CD14-positive monocyte (primary cell): ENCODE data around the gene RFNG. TPM values are rescaled to one million over a fixed set of nuclear protein-coding genes. Genes with fewer than 3 reads are reported as not detected.

Experiments used
- DNase-seq, 3 donors: peaks; one replicate each; pipeline ENCODE4 v3.0.0-alpha.2; 2011 to 2022
- H2AFZ ChIP-seq: 2 replicates; pipeline ENCODE4 v1.6.0; 2012; ENCODE audit warnings: mild to moderate bottlenecking, low read depth, low read length, inconsistent platforms; ENCODE audit not compliant: insufficient read depth, poor library complexity, severe bottlenecking
- H3K27ac ChIP-seq, 2 donors: 1 replicate in 1 of 2; 2 replicates in 1 of 2; pipeline ENCODE4 v1.5.1; 2012 to 2013; ENCODE audit warnings: low read length in 2 of 2, control low read depth in 1 of 2, inconsistent platforms in 1 of 2, low read depth in 1 of 2, mild to moderate bottlenecking in 1 of 2
- H3K27me3 ChIP-seq, 2 donors: one replicate each; pipeline versions ENCODE4 v1.6.0 to v1.6.1; 2011 to 2013; ENCODE audit warnings: low read length in 2 of 2; ENCODE audit not compliant: control insufficient read depth in 2 of 2, insufficient read depth in 2 of 2
- H3K36me3 ChIP-seq, 2 donors: replicated peaks in 1 of 2; 1 replicate in 1 of 2; 2 replicates in 1 of 2; pipeline versions ENCODE4 v1.5.1 to v1.6.1; 2012 to 2013; ENCODE audit warnings: low read length in 2 of 2, control low read depth in 1 of 2, inconsistent platforms in 1 of 2, mild to moderate bottlenecking in 1 of 2; ENCODE audit not compliant: insufficient read depth in 2 of 2, control insufficient read depth in 1 of 2
- H3K4me1 ChIP-seq, 2 donors: 1 replicate in 1 of 2; 2 replicates in 1 of 2; pipeline versions ENCODE4 v1.5.1 to v1.6.1; 2012 to 2013; ENCODE audit warnings: low read length in 2 of 2, control low read depth in 1 of 2, inconsistent platforms in 1 of 2, mild to moderate bottlenecking in 1 of 2, moderate library complexity in 1 of 2; ENCODE audit not compliant: insufficient read depth in 2 of 2, control insufficient read depth in 1 of 2
- H3K4me2 ChIP-seq: replicated peaks from 2 replicates; pipeline ENCODE3; 2012; ENCODE audit warnings: low read length, moderate library complexity, mild to moderate bottlenecking; ENCODE audit not compliant: poor library complexity, severe bottlenecking; ENCODE audit errors: extremely low read depth
- H3K4me3 ChIP-seq, 3 experiments: fragments of 200-600 bp in 1 of 3; sonication (generic) in 1 of 3; replicated peaks in 1 of 3; 1 replicate in 2 of 3; 2 replicates in 1 of 3; pipeline ENCODE4 v1.5.1; 2011 to 2013; ENCODE audit warnings: low read length in 3 of 3, mild to moderate bottlenecking in 3 of 3, control low read depth in 2 of 3, low read depth in 2 of 3, inconsistent platforms in 1 of 3, moderate library complexity in 1 of 3
- H3K79me2 ChIP-seq: 2 replicates; pipeline ENCODE4 v1.6.0; 2012; ENCODE audit warnings: mild to moderate bottlenecking, control low read depth, inconsistent platforms, low read length, moderate library complexity; ENCODE audit not compliant: insufficient read depth
- H3K9ac ChIP-seq: 2 replicates; pipeline ENCODE4 v1.6.0; 2017; ENCODE audit warnings: low read length, mild to moderate bottlenecking; ENCODE audit not compliant: insufficient read depth, poor library complexity, severe bottlenecking
- H3K9me3 ChIP-seq, 2 donors: replicated peaks in 1 of 2; 1 replicate in 1 of 2; 2 replicates in 1 of 2; pipeline versions ENCODE4 v1.5.1 to v1.6.1; 2012 to 2013; ENCODE audit warnings: low read length in 2 of 2, control low read depth in 1 of 2; ENCODE audit not compliant: control insufficient read depth in 1 of 2, insufficient read depth in 1 of 2
- H4K20me1 ChIP-seq: 2 replicates; pipeline ENCODE4 v1.6.0; 2012; ENCODE audit warnings: mild to moderate bottlenecking, low read length, control low read depth, moderate library complexity; ENCODE audit not compliant: insufficient read depth
- H3K27ac Mint-ChIP-seq, 7 donors: one replicate each; pipeline ENCODE4 v1.8.0; 2020; ENCODE audit warnings: mild to moderate bottlenecking in 7 of 7, mixed read lengths in 7 of 7, moderate library complexity in 6 of 7, inconsistent platforms in 2 of 7
- H3K27me3 Mint-ChIP-seq, 3 donors: one replicate each; pipeline ENCODE4 v1.8.0; 2021 to 2022; ENCODE audit warnings: low read depth in 3 of 3, mild to moderate bottlenecking in 3 of 3, mixed read lengths in 3 of 3, moderate library complexity in 3 of 3, inconsistent platforms in 1 of 3
- H3K36me3 Mint-ChIP-seq, 2 donors: one replicate each; pipeline ENCODE4 v1.8.0; 2020; ENCODE audit warnings: mixed read lengths in 2 of 2, inconsistent platforms in 1 of 2, mild to moderate bottlenecking in 1 of 2
- H3K4me1 Mint-ChIP-seq: one replicate; pipeline ENCODE4 v1.8.0; 2020; ENCODE audit warnings: mild to moderate bottlenecking, mixed read lengths
- H3K4me3 Mint-ChIP-seq, 2 donors: one replicate each; pipeline ENCODE4 v1.8.0; 2020; ENCODE audit warnings: mild to moderate bottlenecking in 2 of 2, mixed read lengths in 2 of 2, moderate library complexity in 1 of 2
- H3K9me3 Mint-ChIP-seq, 7 donors: one replicate each; pipeline ENCODE4 v1.8.0; 2020 to 2022; ENCODE audit warnings: mixed read lengths in 7 of 7, mild to moderate bottlenecking in 6 of 7, moderate library complexity in 6 of 7, inconsistent platforms in 2 of 7
- WGBS: methylation state at CpG from one replicate; pipeline ENCODE4 v1.1.5; 2013; ENCODE audit warnings: missing lambda C conversion rate; ENCODE audit not compliant: insufficient coverage; 5-methylcytosine and 5-hydroxymethylcytosine counted together
- intact Hi-C, 2 donors: fragments of 100-400 bp; cut with micrococcal nuclease; formaldehyde crosslinking; loops; one replicate each; pipeline versions ENCODE4 v1.15.0 to v1.15.1; 2023
- polyA plus RNA-seq, 3 donors: library from polyadenylated mRNA; depleted of rRNA in 1 of 3; unstranded in 2 of 3; stranded (reverse) in 1 of 3; fragments of 300-500 nt in 2 of 3; fragments of >200 nt in 1 of 3; fragmentation: Illumina TruSeq in 2 of 3; gene quantifications; 1 replicate in 2 of 3; 2 replicates in 1 of 3; pipeline ENCODE4 v1.2.3, GENCODE V29; 2012 to 2021
- TF ChIP-seq, protein P1 (sequence below): fragments of 200-600 bp; IDR thresholded peaks from one replicate; pipeline ENCODE4 v1.8.0; 2022; ENCODE audit warnings: antibody characterized with exemption, mild to moderate bottlenecking

The RFNG gene
- polyA plus RNA-seq, 3 donors, result 1.5 to 32.4 (median 4.1) TPM

DNA sequence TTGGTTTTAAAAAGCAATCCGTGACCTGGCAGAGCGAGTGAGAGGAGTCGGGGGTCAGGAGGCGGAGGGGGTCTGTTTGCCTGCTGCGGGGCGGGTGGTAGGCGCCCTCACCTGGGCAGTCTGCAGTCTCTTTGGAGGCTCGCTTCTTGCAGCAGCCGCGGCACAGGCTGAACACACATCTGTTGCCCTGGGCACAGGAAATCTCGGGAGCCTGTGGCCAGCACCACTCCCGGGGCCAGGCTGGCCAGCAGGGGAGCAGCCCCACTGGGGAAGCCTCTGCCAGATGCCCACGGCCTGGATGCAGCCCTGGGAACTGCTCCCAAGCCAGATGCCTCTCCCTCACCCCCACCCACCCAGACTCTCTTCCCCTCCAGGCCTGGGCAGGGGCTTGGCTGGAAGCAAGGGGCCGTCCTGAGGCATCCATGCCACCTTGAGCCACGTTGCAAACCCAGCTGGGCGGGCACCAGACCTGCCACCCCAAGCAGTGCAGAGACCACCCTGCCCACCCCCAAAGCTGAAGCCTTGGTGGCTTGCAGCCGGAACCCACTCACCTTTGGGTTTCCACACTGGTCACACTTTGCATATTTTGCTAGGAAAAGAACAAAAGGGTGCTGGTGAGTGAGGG is 6.7 kb upstream of the RFNG start:
- no peak for DNase-seq
- peaks cover 0 to 3% of the 10 kb centered on the region in 2 donors for H3K4me1 ChIP-seq
- peaks cover 15% of the 10 kb centered on the region for H4K20me1 ChIP-seq
- no peak overlapping the region for H3K27ac ChIP-seq
- no peak overlapping the region for H2AFZ ChIP-seq
- no peaks in the 10 kb centered on the region for H3K27me3 Mint-ChIP-seq
- H3K4me3 Mint-ChIP-seq, result no peak overlapping the region
- no peaks in the 10 kb centered on the region for H3K9me3 ChIP-seq
- no peaks in the 10 kb centered on the region for H3K9me3 Mint-ChIP-seq
- H3K36me3 Mint-ChIP-seq, result peaks cover 36 to 79% of the 10 kb centered on the region in 2 donors
- 85% methylated on average over 17 of the region's 17 CpGs for WGBS
- peaks cover 3% of the 10 kb centered on the region for H3K4me1 Mint-ChIP-seq
- H3K27ac Mint-ChIP-seq, result no peak overlapping the region
- intact Hi-C loops, result no loop called here
- H3K27me3 ChIP-seq, result no peaks in the 10 kb centered on the region
- H3K79me2 ChIP-seq, result peaks cover 8% of the 10 kb centered on the region
- no peak overlapping the region for H3K4me3 ChIP-seq
- H3K9ac ChIP-seq, result no peak overlapping the region
- peaks cover 95 to 96% of the 10 kb centered on the region in 2 donors for H3K36me3 ChIP-seq
- no peak overlapping the region for H3K4me2 ChIP-seq
- TF ChIP-seq, protein P1, sequence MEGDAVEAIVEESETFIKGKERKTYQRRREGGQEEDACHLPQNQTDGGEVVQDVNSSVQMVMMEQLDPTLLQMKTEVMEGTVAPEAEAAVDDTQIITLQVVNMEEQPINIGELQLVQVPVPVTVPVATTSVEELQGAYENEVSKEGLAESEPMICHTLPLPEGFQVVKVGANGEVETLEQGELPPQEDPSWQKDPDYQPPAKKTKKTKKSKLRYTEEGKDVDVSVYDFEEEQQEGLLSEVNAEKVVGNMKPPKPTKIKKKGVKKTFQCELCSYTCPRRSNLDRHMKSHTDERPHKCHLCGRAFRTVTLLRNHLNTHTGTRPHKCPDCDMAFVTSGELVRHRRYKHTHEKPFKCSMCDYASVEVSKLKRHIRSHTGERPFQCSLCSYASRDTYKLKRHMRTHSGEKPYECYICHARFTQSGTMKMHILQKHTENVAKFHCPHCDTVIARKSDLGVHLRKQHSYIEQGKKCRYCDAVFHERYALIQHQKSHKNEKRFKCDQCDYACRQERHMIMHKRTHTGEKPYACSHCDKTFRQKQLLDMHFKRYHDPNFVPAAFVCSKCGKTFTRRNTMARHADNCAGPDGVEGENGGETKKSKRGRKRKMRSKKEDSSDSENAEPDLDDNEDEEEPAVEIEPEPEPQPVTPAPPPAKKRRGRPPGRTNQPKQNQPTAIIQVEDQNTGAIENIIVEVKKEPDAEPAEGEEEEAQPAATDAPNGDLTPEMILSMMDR, result no peak

DNA sequence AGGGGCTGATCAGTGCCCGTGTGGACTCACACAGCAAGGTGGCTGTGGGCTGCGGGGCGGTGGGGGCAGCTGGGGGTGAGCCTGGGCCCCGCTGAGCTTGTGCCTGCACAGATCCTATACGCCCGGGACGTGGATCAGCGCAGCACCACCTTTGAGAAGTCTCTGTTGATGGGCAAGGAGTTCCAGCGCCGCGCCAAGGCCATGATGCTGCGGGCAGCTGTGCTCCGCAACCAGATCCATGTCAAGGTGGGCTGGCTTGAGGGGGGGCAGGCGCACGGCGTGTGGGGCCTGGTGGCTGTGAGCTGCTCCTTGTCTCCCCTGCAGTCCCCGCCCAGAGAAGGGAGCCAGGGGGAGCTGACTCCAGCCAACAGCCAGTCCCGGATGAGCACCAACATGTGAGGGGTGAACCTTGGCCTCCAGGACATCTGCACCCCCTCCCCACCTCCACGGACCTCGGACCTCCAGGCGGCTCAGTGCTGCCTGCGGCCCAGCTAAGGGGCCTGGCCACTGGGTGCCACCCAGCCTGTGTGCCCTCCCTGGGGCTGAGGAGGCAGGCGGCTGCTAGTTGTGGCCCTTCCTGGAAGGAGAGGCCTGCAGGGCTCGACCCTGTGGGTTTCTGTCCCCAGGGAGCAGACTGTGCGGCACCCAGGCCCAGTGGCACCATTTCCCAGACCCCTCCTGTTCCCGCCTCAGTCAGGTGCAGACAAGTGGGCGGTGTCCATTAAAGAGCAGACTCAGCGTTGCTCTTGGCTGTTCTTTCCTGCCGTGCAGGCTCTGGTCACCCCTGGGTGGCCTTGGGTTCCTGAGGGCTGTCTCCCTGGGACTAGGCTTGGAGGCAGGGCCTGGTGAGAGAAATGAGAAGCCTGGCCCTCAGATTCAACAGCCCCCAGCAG is 5.4 kb upstream of the RFNG start:
- Mint-ChIP-seq H3K27ac (peak overlapping the region in 1 of 7 donors; percentile 22), H3K4me3 (no peak overlapping the region), H3K36me3 (peaks cover 33 to 78% of the 10 kb centered on the region in 2 donors), H3K9me3 (no peaks in the 10 kb centered on the region), H3K4me1 (peaks cover 9% of the 10 kb centered on the region), H3K27me3 (no peaks in the 10 kb centered on the region)
- no peak overlapping the region for H3K9ac ChIP-seq
- peaks cover 82 to 84% of the 10 kb centered on the region in 2 donors for H3K36me3 ChIP-seq
- 94% methylated on average over 28 of the region's 29 CpGs for WGBS
- peaks cover 21% of the 10 kb centered on the region for H3K79me2 ChIP-seq
- H3K4me2 ChIP-seq, result no peak overlapping the region
- peaks cover 12 to 16% of the 10 kb centered on the region in 2 donors for H3K4me1 ChIP-seq
- peaks cover 27% of the 10 kb centered on the region for H4K20me1 ChIP-seq
- no peak overlapping the region for H3K4me3 ChIP-seq
- intact Hi-C loops, result no loop called here
- DNase-seq, result no peak
- H3K27me3 ChIP-seq, result no peaks in the 10 kb centered on the region
- H3K27ac ChIP-seq, result no peak overlapping the region
- no peaks in the 10 kb centered on the region for H3K9me3 ChIP-seq
- no peak overlapping the region for H2AFZ ChIP-seq
- TF ChIP-seq, protein P1, result no peak
